Gastroesophageal sphincter (tissue), 4 donors: Measurements from ENCODE around the gene COL5A1. TPM values are rescaled to one million over a fixed set of nuclear protein-coding genes. Genes with fewer than 3 reads are reported as not detected.
A peak's percentile ranks its signal among the peaks of the same experiment; 100 is the strongest.

ENCODE experiments used
- ATAC-seq: fragments of 150-250 bp; one replicate; pipeline ENCODE4 v1.9.1; 2016; ENCODE audit warnings: mild to moderate bottlenecking, moderate library complexity
- H3K27ac ChIP-seq, 4 donors: fragments of 200-600 bp; sonication (generic) in 3 of 4; 1 replicate in 3 of 4; 2 replicates in 1 of 4; pipeline ENCODE4 v1.5.1; 2016 to 2019
- H3K27me3 ChIP-seq: fragments of 200-600 bp; sonication (generic); one replicate; pipeline ENCODE4 v1.5.1; 2019
- H3K36me3 ChIP-seq, 2 donors: fragments of 200-600 bp; sonication (generic); one replicate each; pipeline ENCODE4 v1.5.1; 2019; ENCODE audit warnings: control low read depth in 1 of 2
- H3K4me1 ChIP-seq, 3 donors: fragments of 200-600 bp; sonication (generic); 1 replicate in 2 of 3; 2 replicates in 1 of 3; pipeline ENCODE4 v1.5.1; 2016 to 2019; ENCODE audit warnings: control low read depth in 2 of 3
- H3K4me3 ChIP-seq, 2 donors: fragments of 200-600 bp; sonication (generic); one replicate each; pipeline ENCODE4 v1.5.1; 2019; ENCODE audit warnings: mild to moderate bottlenecking in 1 of 2, moderate library complexity in 1 of 2
- H3K9me3 ChIP-seq, 3 donors: fragments of 200-600 bp; sonication (generic); one replicate each; pipeline ENCODE4 v1.5.1; 2017 to 2019; ENCODE audit warnings: control low read depth in 2 of 3
- CTCF ChIP-seq, 4 experiments: fragments of 200-600 bp in 2 of 4; fragments of 450-650 bp in 2 of 4; sonication (generic) in 1 of 4; IDR thresholded peaks; one replicate each; pipeline ENCODE4 v1.5.1; 2017 to 2019; ENCODE audit warnings: antibody characterized with exemption in 4 of 4, mild to moderate bottlenecking in 2 of 4, moderate library complexity in 2 of 4
- EP300 ChIP-seq: sonication (generic); formaldehyde crosslinking; IDR thresholded peaks from one replicate; pipeline ENCODE4 v1.6.1; 2017; ENCODE audit warnings: antibody characterized with exemption, mild to moderate bottlenecking
- POLR2A ChIP-seq, 2 donors: fragments of 450-650 bp; IDR thresholded peaks; one replicate each; pipeline ENCODE4 v1.6.1; 2017; ENCODE audit warnings: antibody characterized with exemption in 2 of 2, mild to moderate bottlenecking in 2 of 2, moderate library complexity in 1 of 2
- POLR2AphosphoS5 ChIP-seq: sonication (generic); formaldehyde crosslinking; IDR thresholded peaks from one replicate; pipeline ENCODE4 v1.6.1; 2017; ENCODE audit warnings: antibody characterized with exemption
- WGBS, 2 donors: methylation state at CpG; one replicate each; pipeline ENCODE4 v1.1.5; 2018; ENCODE audit warnings: low coverage in 1 of 2; 5-methylcytosine and 5-hydroxymethylcytosine counted together
- total RNA-seq, 4 donors: library from RNA; depleted of rRNA; stranded (reverse); fragments of >200 nt; gene quantifications; one replicate each; pipeline ENCODE4 v1.1.0, GENCODE V29; 2016

Gene COL5A1
- total RNA-seq, 4 donors from 2014 or later = 48.5 to 86.4 (median 74.9) TPM

- H3K4me1 ChIP-seq = peaks cover 0 to 34% (median 0%) of the 10 kb centered on the region in 3 donors
- H3K36me3 ChIP-seq = peaks cover 0 to 98% of the 10 kb centered on the region in 2 donors
- no peak for ATAC-seq
- H3K27me3 ChIP-seq = no peaks in the 10 kb centered on the region
- WGBS, 2 donors = no CpG with 5 or more reads among the region's 11 CpGs
- no peak for TF ChIP-seq EP300
- TF ChIP-seq POLR2A (IDR thresholded peaks at IDR 0.05) = no peak
- TF ChIP-seq POLR2AphosphoS5 = no peak
- TF ChIP-seq CTCF (IDR thresholded peaks at IDR 0.05) = no peak
- H3K27ac ChIP-seq = no peak overlapping the region
- no peaks in the 10 kb centered on the region for H3K9me3 ChIP-seq
- no peak overlapping the region for H3K4me3 ChIP-seq
These were observed 111.6 kb downstream of the COL5A1 start for GRCh38 chr9:134753191-134753590.

GRCh38 chr9:134755221-134755907, 113.8 kb downstream of the COL5A1 start:
- ATAC-seq = no peak
- Histone ChIP-seq H3K9me3 (no peaks in the 10 kb centered on the region), H3K4me3 (no peak overlapping the region), H3K4me1 (peaks cover 0 to 20% (median 0%) of the 10 kb centered on the region in 3 donors), H3K27ac (no peak overlapping the region), H3K36me3 (peaks cover 0 to 98% of the 10 kb centered on the region in 2 donors), H3K27me3 (no peaks in the 10 kb centered on the region)
- TF ChIP-seq CTCF (IDR thresholded peaks at IDR 0.05) = no peak
- TF ChIP-seq POLR2A (IDR thresholded peaks at IDR 0.05) = no peak
- no peak for TF ChIP-seq POLR2AphosphoS5
- no peak for TF ChIP-seq EP300
- 81 to 87% methylated on average over 7 to 11 of the region's 14 CpGs for WGBS, 2 donors

GRCh38 chr9:134756098-134756497, 114.5 kb downstream of the COL5A1 start:
- Histone ChIP-seq H3K27me3 (no peaks in the 10 kb centered on the region), H3K4me1 (peaks cover 0 to 14% (median 0%) of the 10 kb centered on the region in 3 donors), H3K27ac (peak overlapping the region in 1 of 4 donors; percentile 24), H3K4me3 (no peak overlapping the region), H3K36me3 (peaks cover 0 to 98% of the 10 kb centered on the region in 2 donors), H3K9me3 (no peaks in the 10 kb centered on the region)
- ATAC-seq = peak; percentile 1
- TF ChIP-seq POLR2A (IDR thresholded peaks at IDR 0.05) (no peak), CTCF (IDR thresholded peaks at IDR 0.05) (no peak), POLR2AphosphoS5 (no peak), EP300 (no peak)
- WGBS, 2 donors = no CpG with 5 or more reads among the region's 10 CpGs

- Histone ChIP-seq H3K4me1 (peaks cover 0 to 1% (median 0%) of the 10 kb centered on the region in 3 donors), H3K27ac (no peak overlapping the region), H3K36me3 (peaks cover 0 to 100% of the 10 kb centered on the region in 2 donors), H3K4me3 (no peak overlapping the region), H3K9me3 (no peaks in the 10 kb centered on the region), H3K27me3 (no peaks in the 10 kb centered on the region)
- WGBS, 2 donors = 95% methylated on average over 10 of the region's 26 CpGs; no CpG with 5 or more reads in 1 of the 2 donors
- ATAC-seq = no peak
- no peak for TF ChIP-seq POLR2A (IDR thresholded peaks at IDR 0.05)
- no peak for TF ChIP-seq EP300
- no peak for TF ChIP-seq POLR2AphosphoS5
- no peak for TF ChIP-seq CTCF (IDR thresholded peaks at IDR 0.05)
These were observed 115.8 kb downstream of the COL5A1 start for GRCh38 chr9:134757216-134757975.
